H1 (cell line): Measurements from ENCODE around the gene MXD4. TPM values are rescaled to one million over a fixed set of nuclear protein-coding genes. Genes with fewer than 3 reads are reported as not detected.

Source experiments
- CTCF ChIA-PET: fragments of 300-600 bp; sonication (Branson Sonifier 250); formaldehyde crosslinking; loops from one replicate; lab custom pipeline; 2021; ENCODE audit not compliant: partially characterized antibody; lab: Charles Lee
- POLR2A ChIA-PET: fragments of 300-600 bp; sonication (Branson Sonifier 250); formaldehyde crosslinking; loops from one replicate; lab custom pipeline; 2021; ENCODE audit warnings: inconsistent platforms; ENCODE audit not compliant: partially characterized antibody; lab: Charles Lee
- DNase-seq, 2 experiments: peaks; one replicate each; pipeline versions ENCODE4 v3.0.0 to v3.0.0-alpha.2; 2010 to 2022; ENCODE audit warnings: low spot score in 2 of 2, low read depth in 1 of 2, mixed read lengths in 1 of 2
- FAIRE-seq: peaks from 2 replicates; lab custom pipeline; 2011; peaks lifted over from hg19 to GRCh38; lab: Jason Lieb, UNC
- H2AFZ ChIP-seq: 2 replicates; pipeline ENCODE4 v1.8.1; 2012; ENCODE audit warnings: low read length, inconsistent platforms
- H2AK5ac ChIP-seq: 2 replicates; pipeline ENCODE4 v1.6.1; 2013; ENCODE audit warnings: low read depth, low read length
- H2BK120ac ChIP-seq: replicated peaks from 2 replicates; pipeline ENCODE3; 2013; ENCODE audit warnings: low read depth, low read length, inconsistent platforms
- H2BK12ac ChIP-seq: 2 replicates; pipeline ENCODE4 v1.6.1; 2013; ENCODE audit warnings: low read depth, low read length
- H2BK15ac ChIP-seq: 2 replicates; pipeline ENCODE4 v1.6.1; 2013; ENCODE audit warnings: low read length
- H2BK20ac ChIP-seq: 2 replicates; pipeline ENCODE4 v1.6.1; 2013; ENCODE audit warnings: low read length
- H2BK5ac ChIP-seq: 2 replicates; pipeline ENCODE4 v1.6.1; 2013; ENCODE audit warnings: low read depth, low read length
- H3K14ac ChIP-seq: 2 replicates; pipeline ENCODE4 v1.6.1; 2013; ENCODE audit warnings: inconsistent platforms; ENCODE audit not compliant: insufficient read length
- H3K18ac ChIP-seq: 2 replicates; pipeline ENCODE4 v1.6.1; 2013; ENCODE audit warnings: low read length; ENCODE audit errors: extremely low read depth
- H3K23ac ChIP-seq: 2 replicates; pipeline ENCODE4 v1.6.1; 2013; ENCODE audit warnings: inconsistent platforms; ENCODE audit not compliant: insufficient read length
- H3K23me2 ChIP-seq: 2 replicates; pipeline ENCODE4 v1.6.1; 2013; ENCODE audit warnings: low read depth, low read length
- H3K27ac ChIP-seq: 2 replicates; pipeline ENCODE4 v1.6.1; 2011; ENCODE audit warnings: low read depth, low read length, inconsistent platforms
- H3K27me3 ChIP-seq, 4 experiments: replicated peaks in 1 of 4; 1 replicate in 1 of 4; 2 replicates in 3 of 4; pipeline versions ENCODE4 v1.6.1 to v1.8.1; 2011 to 2013; ENCODE audit warnings: low read length in 3 of 4, mild to moderate bottlenecking in 3 of 4, inconsistent platforms in 2 of 4, mixed read lengths in 2 of 4, moderate library complexity in 1 of 4; ENCODE audit not compliant: control insufficient read depth in 3 of 4, insufficient read depth in 3 of 4; ENCODE audit errors: extremely low read depth in 1 of 4
- H3K36me3 ChIP-seq, 4 experiments: 2 replicates each; pipeline versions ENCODE4 v1.6.1 to v1.8.1; 2011 to 2013; ENCODE audit warnings: mild to moderate bottlenecking in 4 of 4, low read length in 3 of 4, moderate library complexity in 2 of 4, control low read depth in 1 of 4, inconsistent platforms in 1 of 4; ENCODE audit not compliant: insufficient read depth in 4 of 4, control insufficient read depth in 2 of 4
- H3K4ac ChIP-seq: replicated peaks from 2 replicates; pipeline ENCODE3; 2013; ENCODE audit warnings: low read length, low read depth, mixed read lengths, inconsistent platforms; ENCODE audit not compliant: insufficient read length
- H3K4me1 ChIP-seq, 4 experiments: replicated peaks in 1 of 4; 1 replicate in 1 of 4; 2 replicates in 3 of 4; pipeline versions ENCODE4 v1.6.1 to v1.8.1; 2011 to 2013; ENCODE audit warnings: low read length in 3 of 4, inconsistent platforms in 2 of 4, mixed read lengths in 1 of 4; ENCODE audit not compliant: insufficient read depth in 4 of 4, control insufficient read depth in 3 of 4
- H3K4me2 ChIP-seq, 2 experiments: 2 replicates each; pipeline versions ENCODE4 v1.6.1 to v1.8.1; 2011 to 2013; ENCODE audit warnings: low read depth in 2 of 2, low read length in 2 of 2, control low read depth in 1 of 2, inconsistent platforms in 1 of 2, mild to moderate bottlenecking in 1 of 2; ENCODE audit not compliant: insufficient read depth in 1 of 2
- H3K4me3 ChIP-seq, 4 experiments: fragments of 200-600, 300-600 bp in 1 of 4; sonication (generic), shearing (Covaris generic), sonication (Bioruptor Twin) in 1 of 4; 2 replicates each; pipeline versions ENCODE4 v1.5.1 to v1.8.1; 2011 to 2016; ENCODE audit warnings: low read length in 4 of 4, low read depth in 3 of 4, control low read depth in 2 of 4, inconsistent platforms in 2 of 4, mild to moderate bottlenecking in 2 of 4, mixed read lengths in 1 of 4, moderate library complexity in 1 of 4; ENCODE audit not compliant: insufficient read depth in 2 of 4; ENCODE audit errors: extremely low read depth in 1 of 4
- H3K56ac ChIP-seq: replicated peaks from 2 replicates; pipeline ENCODE3; 2013; ENCODE audit warnings: low read depth, mild to moderate bottlenecking, mixed read lengths, low read length, inconsistent platforms; ENCODE audit not compliant: insufficient read length
- H3K79me1 ChIP-seq: 2 replicates; pipeline ENCODE4 v1.6.1; 2013; ENCODE audit warnings: low read depth, low read length, control low read depth
- H3K79me2 ChIP-seq, 2 experiments: 2 replicates each; pipeline versions ENCODE4 v1.6.1 to v1.8.1; 2012 to 2013; ENCODE audit warnings: low read length in 2 of 2, mild to moderate bottlenecking in 2 of 2, inconsistent platforms in 1 of 2; ENCODE audit not compliant: insufficient read depth in 2 of 2, control insufficient read depth in 1 of 2
- H3K9ac ChIP-seq, 4 experiments: replicated peaks in 1 of 4; 1 replicate in 1 of 4; 2 replicates in 3 of 4; pipeline versions ENCODE4 v1.6.1 to v1.8.1; 2011 to 2013; ENCODE audit warnings: low read depth in 3 of 4, low read length in 3 of 4, control low read depth in 2 of 4, mild to moderate bottlenecking in 2 of 4, moderate library complexity in 2 of 4, inconsistent platforms in 1 of 4; ENCODE audit errors: extremely low read depth in 1 of 4
- H3K9me3 ChIP-seq, 2 experiments: 2 replicates each; pipeline versions ENCODE4 v1.6.1 to v1.8.1; 2012 to 2013; ENCODE audit warnings: mild to moderate bottlenecking in 2 of 2, moderate library complexity in 2 of 2, control low read depth in 1 of 2, inconsistent platforms in 1 of 2, low read depth in 1 of 2, low read length in 1 of 2, mixed read lengths in 1 of 2; ENCODE audit not compliant: insufficient read depth in 2 of 2
- H4K20me1 ChIP-seq, 2 experiments: replicated peaks in 1 of 2; 2 replicates each; pipeline versions ENCODE3 to v1.8.1; 2011 to 2013; ENCODE audit warnings: inconsistent platforms in 2 of 2, low read length in 2 of 2, mild to moderate bottlenecking in 1 of 2; ENCODE audit not compliant: insufficient read depth in 2 of 2, control insufficient read depth in 1 of 2
- H4K5ac ChIP-seq: 2 replicates; pipeline ENCODE4 v1.6.1; 2013; ENCODE audit warnings: low read length, low read depth, mixed read lengths, inconsistent platforms; ENCODE audit not compliant: insufficient read length
- H4K8ac ChIP-seq: 2 replicates; pipeline ENCODE4 v1.8.0; 2013; ENCODE audit warnings: mild to moderate bottlenecking, moderate library complexity, low read length, inconsistent platforms; ENCODE audit not compliant: insufficient read depth; ENCODE audit errors: extremely low read depth
- H4K91ac ChIP-seq: replicated peaks from 2 replicates; pipeline ENCODE3; 2013; ENCODE audit warnings: low read length, mixed read lengths, inconsistent platforms; ENCODE audit not compliant: insufficient read length
- ASH2L ChIP-seq: fragments of 200-600, 300-600 bp; sonication (generic); IDR thresholded peaks from one replicate; pipeline ENCODE4 v1.7.1; 2017; ENCODE audit warnings: low read length
- CHD2 ChIP-seq: IDR thresholded peaks from 2 replicates; pipeline ENCODE4 v1.6.1; 2012; ENCODE audit warnings: low read length, improper control_type of control experiment
- RBBP5 ChIP-seq: IDR thresholded peaks from 2 replicates; pipeline ENCODE4 v1.7.1; 2012; ENCODE audit warnings: low read depth, mild to moderate bottlenecking, inconsistent platforms, low read length, moderate library complexity, borderline replicate concordance
- SIRT6 ChIP-seq: IDR thresholded peaks from one replicate; pipeline ENCODE4 v1.7.1; 2012; ENCODE audit warnings: low read length, inconsistent platforms
- TAF7 ChIP-seq: optimal IDR thresholded peaks from 2 replicates; pipeline ENCODE3; 2011; ENCODE audit warnings: low read depth, mild to moderate bottlenecking, inconsistent platforms, low read length, moderate library complexity, borderline replicate concordance
- WGBS, 2 experiments: shearing (Covaris generic) in 1 of 2; methylation state at CpG; one replicate each; pipeline versions ENCODE4 v1.1.6 to v1.1.7; 2013 to 2015; ENCODE audit warnings: low lambda C conversion rate in 2 of 2, mixed read lengths in 2 of 2, inconsistent platforms in 1 of 2, low coverage in 1 of 2, missing lambda C conversion rate in 1 of 2; ENCODE audit not compliant: insufficient replicate concordance in 2 of 2, insufficient coverage in 1 of 2, insufficient read length in 1 of 2; ENCODE audit errors: extremely low coverage in 1 of 2, missing lambda C conversion rate in 1 of 2; 5-methylcytosine and 5-hydroxymethylcytosine counted together
- polyA plus RNA-seq, 7 experiments: library from polyadenylated mRNA; depleted of rRNA in 3 of 7; stranded (reverse) in 5 of 7; unstranded in 2 of 7; fragments of >200 nt in 5 of 7; fragments of 200-250 nt in 2 of 7; gene quantifications; 1 replicate in 5 of 7; 2 replicates in 1 of 7; 4 replicates in 1 of 7; pipeline versions ENCODE4 v1.2.1 to v1.2.3, GENCODE V29; 2011 to 2013; ENCODE audit warnings: missing spikeins in 2 of 7, mixed read lengths in 2 of 7
- total RNA-seq: library from RNA; stranded (reverse); fragmentation: NEBNext Ultra II Directional; extraction: Animal tissue kit (Norgen Biotek cat#: 25700); gene quantifications from 2 replicates; pipeline ENCODE4 v1.2.1, GENCODE V29; 2021

The MXD4 gene
- total and polyA plus RNA-seq, 2 of the 8 experiments (the other 6 are each of a cell fraction or from before 2014, with no cell fraction given): 18.0 to 20.8 TPM

DNA sequence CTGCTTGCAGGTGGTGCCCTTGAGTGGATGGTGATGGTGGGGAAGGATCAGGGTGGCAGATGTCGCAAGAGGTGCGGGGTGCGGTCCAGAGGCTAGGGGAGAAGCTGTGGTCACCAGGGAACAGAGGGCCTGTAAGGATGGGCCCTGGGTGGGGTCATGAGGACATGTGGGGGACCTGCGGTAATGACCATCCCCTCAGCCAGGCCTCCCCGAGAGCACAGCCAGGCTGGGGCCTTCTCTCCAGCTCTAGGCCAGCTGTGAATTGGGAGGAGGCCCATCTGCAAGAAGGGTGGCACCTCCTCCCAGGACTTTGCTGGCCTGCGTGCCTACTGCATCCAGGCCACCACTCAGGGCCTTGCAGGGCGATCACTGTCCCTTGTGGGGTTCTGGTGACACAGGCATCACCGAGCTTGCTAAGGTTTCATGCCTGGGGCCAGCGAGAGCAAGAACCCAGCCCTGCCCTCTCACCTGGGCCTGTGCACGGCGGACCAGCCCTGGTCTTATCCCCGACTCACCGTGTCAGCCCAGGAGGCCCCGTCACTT lies 34.1 kb upstream of the MXD4 start:
- Histone ChIP-seq H3K9me3 (no peaks in the 10 kb centered on the region), H3K4ac (no peak overlapping the region), H4K8ac (no peak overlapping the region), H3K56ac (no peak overlapping the region), H2BK5ac (no peak overlapping the region), H3K27ac (no peak overlapping the region), H2AK5ac (no peak overlapping the region), H4K5ac (no peak overlapping the region), H2BK15ac (no peak overlapping the region), H3K79me2 (no peaks in the 10 kb centered on the region), H2BK20ac (no peak overlapping the region), H3K79me1 (no peaks in the 10 kb centered on the region; the same call in 1 of the 2 replicates), H3K27me3 (no peaks in the 10 kb centered on the region), H3K14ac (no peak overlapping the region), H4K20me1 (no peaks in the 10 kb centered on the region), H3K4me1 (peaks cover 0 to 1% (median 0%) of the 10 kb centered on the region in 4 experiments; a peak in 1 of 7 replicates), H3K18ac (no peak overlapping the region), H3K23ac (no peak overlapping the region), H2BK120ac (no peak overlapping the region), H4K91ac (no peak overlapping the region), H2BK12ac (no peak overlapping the region; the same call in 1 of the 2 replicates), H3K36me3 (no peaks in the 10 kb centered on the region), H2AFZ (no peak overlapping the region), H3K4me2 (no peak overlapping the region), H3K9ac (no peak overlapping the region), H3K4me3 (no peak overlapping the region), H3K23me2 (no peaks in the 10 kb centered on the region)
- DNase-seq: peak in 1 of 2 experiments; percentile 43
- whole genome bisulfite sequencing, 2 experiments: 89% methylated on average over 14 of the region's 14 CpGs; no CpG with 5 or more reads in 1 of the 2 experiments
- no peak for FAIRE-seq
- POLR2A ChIA-PET: no interaction called here
- CTCF ChIA-PET: interaction anchor here (0.6 to 2.2 kb wide), 7 partner anchors 9 to 98 kb away, joined by 3 to 8 read pairs (median 3); no protein-coding TSS in a partner anchor
- TF ChIP-seq ASH2L (no peak), CHD2 (no peak), TAF7 (no peak), SIRT6 (no peak), RBBP5 (no peak)
